ENCODE data around the gene COX7A1.
"Not testable (repeated sequence)": the region's sequence is repeated elsewhere in the genome, so short reads cannot be mapped to it uniquely, and the experiment has no call there.

The COX7A1 gene

GRCh38 chr19:36141039-36141927, 11.0 kb downstream of the COX7A1 start:
- DNase-seq, result peak; percentile 91

- DNase-seq, result peak; percentile 88
These were observed 11.8 kb downstream of the COX7A1 start for GRCh38 chr19:36140304-36141038.

GRCh38 chr19:36139473-36140303, 12.6 kb downstream of the COX7A1 start, which contains the start of gene CAPNS1:
CAPNS1 (plus strand) TSS chr19:36140066; CDS start chr19:36141012, 946 bp downstream.
- peak; percentile 95 for DNase-seq

DNA sequence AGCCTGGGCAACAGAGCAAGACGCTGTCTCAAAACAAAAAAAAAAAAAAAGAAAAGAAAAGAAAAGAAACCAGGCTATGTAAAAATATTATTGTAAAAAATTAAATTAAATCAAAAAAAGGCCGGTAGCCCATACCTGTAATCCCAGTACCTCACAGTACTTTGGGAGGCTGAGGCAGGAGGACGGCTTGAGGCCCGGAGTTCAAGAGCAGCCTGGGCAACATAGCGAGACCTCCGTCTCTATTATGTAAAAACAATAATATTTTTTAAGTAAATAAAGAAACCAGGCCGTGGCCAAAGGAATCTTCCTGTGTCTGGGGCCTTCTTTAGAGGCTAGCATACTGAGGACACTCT, 13.2 kb downstream of the COX7A1 start:
- no peak for DNase-seq

DNA sequence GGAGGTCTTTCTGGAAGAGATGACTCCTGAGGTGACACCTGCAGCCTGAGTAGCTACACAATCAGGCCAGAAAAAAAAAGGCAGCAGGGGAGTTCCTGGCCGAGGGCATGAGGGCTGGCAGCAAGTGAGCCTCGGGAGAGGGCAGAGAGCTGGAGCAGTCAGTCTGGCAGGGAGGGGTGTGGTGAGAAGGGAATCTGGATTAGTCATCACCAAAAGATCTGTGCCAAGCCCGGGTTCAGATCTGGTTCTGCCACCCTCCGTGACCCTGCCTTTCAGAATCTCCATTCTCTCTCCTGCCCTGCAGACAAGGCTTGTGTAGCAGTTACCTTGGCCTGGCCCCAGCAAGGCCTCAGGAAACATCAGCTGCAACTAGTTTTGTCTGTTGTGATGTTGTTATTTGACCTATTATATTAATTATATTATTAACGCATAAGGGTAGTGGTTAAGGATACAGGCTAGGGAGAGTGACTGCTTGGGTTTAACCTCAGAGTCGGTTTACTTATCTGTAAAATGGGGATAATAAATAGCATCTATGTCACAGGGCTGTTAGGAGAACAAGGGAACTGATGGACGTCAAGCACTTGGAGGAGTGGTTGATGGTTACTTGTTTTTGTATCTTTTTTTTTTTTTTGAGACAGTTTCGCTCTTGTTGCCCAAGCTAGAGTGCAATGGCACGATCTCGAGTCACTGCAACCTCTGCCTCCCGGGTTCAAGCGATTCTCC, 15.1 kb downstream of the COX7A1 start:
- DNase-seq, result no peak

DNA sequence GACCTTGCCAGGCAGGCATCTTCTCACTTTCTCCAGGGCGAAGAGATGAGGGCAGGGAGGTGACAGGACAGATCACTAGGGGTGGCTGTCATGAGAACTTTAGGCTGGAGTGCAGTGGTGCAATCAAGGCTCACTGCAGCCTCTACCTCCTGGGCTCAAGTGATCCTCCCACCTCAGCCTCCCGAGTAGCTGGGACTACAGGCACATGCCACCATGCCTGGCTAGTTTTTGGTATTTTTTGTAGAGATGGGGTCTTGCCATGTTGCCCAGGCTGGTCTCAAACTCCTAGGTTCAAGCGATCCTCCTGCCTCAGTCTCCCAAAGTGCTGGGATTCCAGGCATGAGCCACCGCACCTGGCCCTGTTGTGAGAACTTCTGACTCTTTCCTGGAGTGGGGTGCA, 17.4 kb downstream of the COX7A1 start:
- not testable (repeated sequence) for DNase-seq

DNA sequence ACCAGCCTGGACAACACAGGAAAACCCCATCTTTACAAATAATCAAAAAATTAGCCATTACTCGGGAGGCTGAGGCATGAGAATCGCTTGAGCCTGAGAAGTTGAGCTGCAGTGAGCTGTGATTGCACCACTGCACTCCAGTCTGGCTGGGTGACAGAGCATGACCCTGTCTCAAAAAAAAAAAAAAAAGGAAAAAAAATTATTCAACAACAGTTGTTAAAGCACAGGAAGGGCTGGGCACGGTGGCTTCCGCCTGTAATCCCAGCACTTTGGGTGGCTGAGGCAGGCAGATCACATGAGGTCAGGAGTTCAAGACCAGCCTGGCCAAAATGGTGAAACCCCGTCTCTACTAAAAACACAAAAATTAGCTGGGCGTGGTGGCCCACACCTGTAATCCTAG, 21.0 kb downstream of the COX7A1 start:
- not testable (repeated sequence) for DNase-seq

DNA sequence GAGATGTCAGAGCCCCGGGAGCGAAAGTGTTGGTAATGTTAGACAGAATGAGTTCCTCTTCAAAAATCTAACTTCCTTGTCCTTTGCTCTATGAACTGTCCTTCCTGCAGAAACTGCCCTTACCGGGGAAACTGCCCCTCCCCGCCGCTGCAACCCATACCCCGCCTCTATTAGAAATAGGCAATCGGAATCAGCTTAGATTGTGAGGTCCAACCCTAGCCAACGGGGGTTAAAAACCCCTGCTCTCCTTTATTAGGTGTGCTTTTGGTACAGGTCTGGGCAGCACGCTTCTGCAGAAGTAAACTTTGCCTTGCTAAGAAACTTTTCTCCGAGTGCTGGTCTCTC, 23.9 kb downstream of the COX7A1 start:
- no peak for DNase-seq

DNA sequence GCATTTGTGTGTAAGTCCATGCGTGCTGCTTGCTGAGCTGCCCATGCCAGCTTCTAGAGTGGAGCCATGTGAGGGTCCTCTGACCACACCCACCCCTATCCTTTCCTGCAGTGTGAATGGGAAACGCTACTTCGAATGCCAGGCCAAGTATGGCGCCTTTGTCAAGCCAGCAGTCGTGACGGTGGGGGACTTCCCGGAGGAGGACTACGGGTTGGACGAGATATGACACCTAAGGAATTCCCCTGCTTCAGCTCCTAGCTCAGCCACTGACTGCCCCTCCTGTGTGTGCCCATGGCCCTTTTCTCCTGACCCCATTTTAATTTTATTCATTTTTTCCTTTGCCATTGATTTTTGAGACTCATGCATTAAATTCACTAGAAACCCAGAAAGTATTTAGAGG, 26.7 kb downstream of the COX7A1 start:
- no peak for DNase-seq

- DNase-seq, result no peak
These were observed 30.6 kb downstream of the COX7A1 start for GRCh38 chr19:36121486-36122124.

DNA sequence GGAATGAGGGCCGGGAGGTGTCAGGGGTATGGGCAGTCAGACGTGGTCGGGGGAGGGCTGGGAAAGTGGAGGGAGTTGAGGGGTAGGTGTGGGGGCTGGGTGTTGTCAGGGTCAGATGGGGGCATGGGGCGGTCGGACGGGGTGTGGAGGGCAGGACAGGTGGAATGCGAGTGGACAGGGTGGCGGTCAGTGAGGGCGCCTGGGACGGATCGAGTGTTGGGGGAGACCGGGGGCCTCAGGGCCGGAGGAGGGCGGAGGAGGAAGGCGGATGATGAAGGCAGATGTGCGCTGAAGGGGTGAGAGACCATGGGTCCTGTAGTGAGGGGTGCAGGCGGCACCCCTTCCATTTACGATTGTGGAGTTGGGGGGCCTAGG, 31.3 kb downstream of the COX7A1 start:
- DNase-seq, result no peak

DNA sequence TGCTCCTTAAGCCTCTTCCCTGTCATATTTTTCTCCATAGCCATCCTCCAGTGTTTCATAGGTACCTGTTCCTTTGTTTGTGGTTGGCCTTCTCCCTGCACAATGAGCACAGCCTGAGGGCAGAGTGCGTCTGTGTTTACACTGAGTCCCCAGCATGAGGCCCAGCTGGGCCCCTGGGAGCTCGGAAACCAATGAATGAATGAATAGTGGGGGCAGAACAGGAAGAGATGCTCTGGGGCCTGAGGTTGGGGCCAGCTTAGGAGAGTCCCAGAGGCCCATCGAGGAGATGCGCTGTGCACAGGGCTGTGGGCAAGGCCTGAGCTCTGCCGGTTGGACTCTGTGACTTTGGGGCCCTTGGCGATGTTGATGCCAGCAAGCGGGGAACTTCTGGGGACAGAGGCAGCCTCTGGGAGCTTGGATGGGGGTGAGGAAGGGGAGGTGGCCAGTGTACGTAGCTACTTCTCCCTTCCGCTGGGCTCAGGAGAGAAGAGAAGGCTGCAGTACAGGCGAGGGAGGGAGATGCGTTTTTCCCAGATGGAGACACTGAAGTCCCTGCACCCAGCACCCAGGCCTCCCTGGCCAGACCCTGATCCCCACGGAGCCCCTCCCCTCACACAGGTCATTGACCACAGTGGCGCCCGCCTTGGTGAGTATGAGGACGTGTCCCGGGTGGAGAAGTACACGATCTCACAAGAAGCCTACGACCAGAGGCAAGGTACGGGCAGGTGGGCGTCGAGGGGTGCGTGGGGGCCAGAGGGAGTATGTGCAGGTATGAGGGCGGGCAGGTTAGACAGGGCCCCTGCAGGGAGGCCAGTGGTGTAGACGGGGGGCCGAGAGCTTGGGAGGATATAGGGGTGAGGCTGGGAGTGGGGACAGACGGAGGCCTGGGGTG, 31.9 kb downstream of the COX7A1 start:
- no peak for DNase-seq

DNA sequence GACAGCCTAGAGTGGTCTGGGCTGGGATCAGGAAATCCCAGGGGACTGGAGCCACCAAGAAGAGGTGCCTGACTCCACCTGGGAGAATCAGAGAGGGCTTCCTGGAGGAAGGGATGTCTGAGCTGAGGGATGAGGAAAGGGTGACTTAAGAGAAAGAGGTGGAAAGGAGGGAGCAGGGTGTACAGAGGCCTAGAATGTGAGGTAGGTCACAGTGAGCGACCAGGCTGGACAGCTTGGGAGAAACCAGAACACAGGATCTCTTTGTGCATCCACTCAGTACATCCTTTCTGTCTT, 36.0 kb downstream of the COX7A1 start:
- no peak for DNase-seq

- DNase-seq, result no peak
These were observed 36.5 kb downstream of the COX7A1 start, which contains the start of gene TBCB for GRCh38 chr19:36115453-36116343. TBCB (plus strand) TSS chr19:36115468; CDS start chr19:36115561, 93 bp downstream.

GRCh38 chr19:36114721-36115452, 37.4 kb downstream of the COX7A1 start, which contains the start of gene POLR2I:
POLR2I (minus strand) TSS chr19:36114875; CDS start chr19:36114856, 19 bp downstream.
- DNase-seq, result peak; percentile 99

DNA sequence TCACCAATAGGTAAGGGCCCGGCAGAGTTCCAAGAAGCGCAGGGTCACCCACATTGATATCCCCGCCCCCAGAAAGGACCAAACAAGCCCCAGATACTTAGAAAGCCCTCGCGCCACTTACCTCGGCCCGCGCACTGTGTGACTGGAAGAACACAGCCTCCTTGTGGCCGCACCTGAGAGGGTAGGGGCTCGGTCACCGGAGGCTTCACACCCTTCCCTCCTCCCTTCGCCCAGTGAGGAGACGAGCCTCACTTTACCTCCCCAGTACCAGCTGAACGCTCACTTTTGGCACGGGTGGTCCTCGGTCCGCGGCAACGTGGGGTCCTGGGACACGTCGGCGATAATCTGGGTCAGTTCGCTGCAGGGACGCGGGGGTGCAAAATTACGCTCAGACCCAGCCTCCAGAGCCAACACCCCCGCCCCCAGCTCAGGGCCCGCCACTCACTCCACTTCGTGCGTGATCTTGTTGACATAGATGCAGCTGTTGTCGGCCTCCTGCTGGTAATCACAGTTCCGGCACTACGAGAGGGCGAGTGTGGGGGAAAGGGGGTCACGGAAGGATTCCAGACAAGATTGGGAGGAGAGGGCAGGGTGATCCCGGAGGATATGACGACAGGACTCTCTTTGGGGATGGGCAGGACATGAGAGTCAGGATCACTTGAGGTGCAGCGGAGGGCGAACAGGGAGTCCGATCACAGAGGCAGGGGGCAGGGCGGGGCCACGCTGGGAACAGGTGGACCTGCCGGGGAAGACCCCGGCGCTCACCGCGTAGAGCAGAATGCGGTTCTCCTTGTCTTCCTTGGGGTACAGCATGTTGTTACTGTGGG, 38.1 kb downstream of the COX7A1 start:
- no peak for DNase-seq

DNA sequence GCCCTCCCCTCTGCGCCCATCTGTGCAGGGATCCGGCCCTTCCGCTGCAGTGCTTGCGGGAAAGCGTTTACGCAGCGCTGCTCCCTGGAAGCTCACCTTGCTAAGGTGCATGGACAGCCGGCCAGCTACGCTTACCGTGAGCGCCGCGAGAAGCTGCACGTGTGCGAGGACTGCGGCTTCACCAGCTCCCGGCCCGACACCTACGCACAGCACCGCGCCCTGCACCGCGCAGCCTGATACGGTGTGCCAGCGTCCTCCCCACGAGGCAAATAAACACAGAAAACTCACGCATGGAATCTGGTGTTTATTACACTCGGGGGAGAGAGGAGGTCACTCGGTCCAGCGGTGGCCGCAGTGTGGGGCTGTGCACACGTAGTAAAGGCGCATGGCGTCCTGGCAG, 38.8 kb downstream of the COX7A1 start:
- no peak for DNase-seq

GRCh38 chr19:36112678-36113077, 39.6 kb downstream of the COX7A1 start:
- DNase-seq, result no peak

Data from NCI-H748 treated with DMSO at 0.1 percent for 48 hours (cell line).